Measurements from ENCODE around the gene CCKAR. TPM values are rescaled to one million over a fixed set of nuclear protein-coding genes. Genes with fewer than 3 reads are reported as not detected.

The CCKAR gene
- total RNA-seq, 3 donors from 2014 or later, result 0.44 TPM; not detected in 2

GRCh38 chr4:26515936-26516335, 25.7 kb upstream of the CCKAR start:
- ATAC-seq, result no peak
- intact Hi-C loops (cut with DNase I, micrococcal nuclease), result no loop called here

GRCh38 chr4:26510334-26510964, 20.2 kb upstream of the CCKAR start:
- no peaks in the 10 kb centered on the region for H3K36me3 ChIP-seq (ENCODE audit: low read depth)
- TF ChIP-seq CTCF (IDR thresholded peaks at IDR 0.05), result no peak
- H3K9me3 ChIP-seq, result no peaks in the 10 kb centered on the region
- H3K4me1 ChIP-seq (ENCODE audit: low read depth), result no peaks in the 10 kb centered on the region
- ATAC-seq (no peak), DNase-seq (no peak)
- intact Hi-C loops (cut with DNase I, micrococcal nuclease), result no loop called here
- H3K4me3 ChIP-seq, result no peak overlapping the region

More at GRCh38 chr4:26515936-26516335, 25.7 kb upstream of the CCKAR start:
- no peaks in the 10 kb centered on the region for H3K4me1 ChIP-seq (ENCODE audit: low read depth)
- TF ChIP-seq CTCF (IDR thresholded peaks at IDR 0.05), result no peak
- no peaks in the 10 kb centered on the region for H3K9me3 ChIP-seq
- H3K36me3 ChIP-seq (ENCODE audit: low read depth), result no peaks in the 10 kb centered on the region
- H3K4me3 ChIP-seq, result no peak overlapping the region
- no peak for DNase-seq

DNA sequence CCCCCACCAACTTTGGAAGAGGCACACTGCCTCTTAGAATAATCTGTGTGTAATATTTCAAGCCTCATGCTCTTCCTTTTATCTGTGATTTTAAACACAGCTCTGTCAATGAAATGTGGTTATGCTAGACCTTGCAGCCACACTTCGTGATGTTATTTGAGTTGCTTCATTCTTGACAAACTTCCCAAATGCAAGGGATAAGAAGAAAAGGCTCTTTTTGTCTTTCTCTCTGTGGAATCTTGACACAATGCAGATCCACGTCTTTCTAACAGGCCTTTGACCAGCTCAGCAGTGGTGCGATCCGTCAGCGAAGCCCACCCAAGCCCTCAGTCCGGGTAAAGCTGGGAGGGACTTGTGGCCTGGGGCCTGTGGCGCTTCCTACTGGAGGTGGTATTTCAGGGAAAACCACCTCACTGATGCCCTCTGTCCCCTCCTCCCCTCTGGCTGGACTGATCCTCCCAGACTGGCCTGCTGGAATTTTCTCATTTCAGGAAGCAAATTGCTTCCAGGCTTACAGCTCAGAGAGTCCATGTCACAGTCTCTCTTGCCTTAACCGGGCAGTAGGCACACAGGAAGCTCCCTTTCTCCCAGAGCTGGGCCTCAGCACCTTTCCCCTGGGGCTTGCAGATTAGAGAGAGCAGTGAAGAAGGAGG, 19.5 kb upstream of the CCKAR start:
- no peak for ATAC-seq
- DNase-seq, result no peak
- H3K9me3 ChIP-seq, result no peaks in the 10 kb centered on the region
- no peaks in the 10 kb centered on the region for H3K4me1 ChIP-seq (ENCODE audit: low read depth)
- no peaks in the 10 kb centered on the region for H3K36me3 ChIP-seq (ENCODE audit: low read depth)
- TF ChIP-seq CTCF (IDR thresholded peaks at IDR 0.05), result no peak
- H3K4me3 ChIP-seq, result no peak overlapping the region
- intact Hi-C loops (cut with DNase I, micrococcal nuclease), result no loop called here

DNA sequence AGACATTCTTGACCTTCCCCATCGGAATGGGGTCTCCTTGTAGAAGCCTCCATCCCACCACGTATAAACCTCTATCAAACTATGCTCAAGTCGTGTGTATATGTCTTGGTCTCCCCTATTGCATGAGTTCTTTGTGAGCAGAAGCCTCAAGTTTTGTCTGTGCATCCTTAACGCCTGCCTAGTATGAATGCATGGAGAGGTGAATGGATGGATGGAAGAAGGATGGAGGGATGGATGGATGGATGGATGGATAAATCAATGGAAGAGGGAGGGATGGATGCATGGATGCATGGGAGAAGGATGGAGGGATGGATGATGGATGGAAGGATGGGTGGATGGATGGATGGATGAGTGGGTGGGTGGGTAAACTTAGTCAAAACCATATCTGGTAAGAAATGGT, 17.0 kb upstream of the CCKAR start:
- Histone ChIP-seq H3K4me3 (no peak overlapping the region), H3K4me1 (ENCODE audit: low read depth) (no peaks in the 10 kb centered on the region), H3K36me3 (ENCODE audit: low read depth) (no peaks in the 10 kb centered on the region), H3K9me3 (no peaks in the 10 kb centered on the region)
- DNase-seq (no peak), ATAC-seq (no peak)
- no peak for TF ChIP-seq CTCF (IDR thresholded peaks at IDR 0.05)
- intact Hi-C loops (cut with DNase I, micrococcal nuclease), result no loop called here

DNA sequence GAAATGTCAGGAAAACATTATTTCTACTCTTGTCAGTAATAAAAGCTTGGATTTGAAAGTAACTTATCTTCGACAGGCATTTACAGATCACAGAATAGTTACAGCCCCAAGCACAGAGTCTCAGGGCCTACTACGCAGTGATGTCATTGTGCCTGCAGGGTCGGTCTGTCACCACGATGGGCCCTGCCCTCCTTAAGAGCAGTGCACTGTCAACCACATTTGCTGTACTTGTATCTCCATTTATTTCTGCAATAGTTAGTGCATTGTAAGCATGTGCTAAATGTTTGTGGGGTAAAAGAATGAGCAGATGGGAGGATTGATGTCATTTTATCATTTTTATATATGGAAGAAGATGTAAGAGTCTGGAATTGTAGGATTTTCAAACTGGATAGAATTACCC, 13.6 kb upstream of the CCKAR start:
- no peak for TF ChIP-seq CTCF (IDR thresholded peaks at IDR 0.05)
- DNase-seq (no peak), ATAC-seq (no peak)
- no peaks in the 10 kb centered on the region for H3K4me1 ChIP-seq (ENCODE audit: low read depth)
- intact Hi-C loops (cut with DNase I, micrococcal nuclease), result no loop called here
- H3K9me3 ChIP-seq, result no peaks in the 10 kb centered on the region
- H3K4me3 ChIP-seq, result no peak overlapping the region
- no peaks in the 10 kb centered on the region for H3K36me3 ChIP-seq (ENCODE audit: low read depth)
